GM10266 (cell line): Measurements from ENCODE around the gene TXNRD1.
"Not testable (repeated sequence)": the region's sequence is repeated elsewhere in the genome, so short reads cannot be mapped to it uniquely, and the experiment has no call there.

Experiments used
- DNase-seq: peaks from one replicate; pipeline ENCODE4 v3.0.0; 2012; ENCODE audit errors: extremely low spot score
- CTCF ChIP-seq: IDR thresholded peaks from 2 replicates; pipeline ENCODE4 v1.5.1; 2012; ENCODE audit warnings: mild to moderate bottlenecking, low read depth; ENCODE audit not compliant: control insufficient read depth, insufficient read depth; ENCODE audit errors: missing control alignments

The TXNRD1 gene

GRCh38 chr12:104213952-104214351, 1.6 kb upstream of the TXNRD1 start:
- no peak for TF ChIP-seq CTCF
- DNase-seq: no peak

GRCh38 chr12:104216521-104216924, 944 bp downstream of the TXNRD1 start:
- TF ChIP-seq CTCF: no peak
- DNase-seq: no peak

GRCh38 chr12:104218506-104218905, 2.9 kb downstream of the TXNRD1 start:
- not testable (repeated sequence) for DNase-seq

- DNase-seq: no peak
- TF ChIP-seq CTCF: no peak
These were observed 3.4 kb downstream of the TXNRD1 start for GRCh38 chr12:104218935-104219334.

GRCh38 chr12:104219361-104219892, 3.8 kb downstream of the TXNRD1 start:
- TF ChIP-seq CTCF: no peak
- no peak for DNase-seq

- no peak for DNase-seq
- no peak for TF ChIP-seq CTCF
These were observed 4.4 kb downstream of the TXNRD1 start for GRCh38 chr12:104219908-104220404.

GRCh38 chr12:104220931-104221330, 5.4 kb downstream of the TXNRD1 start:
- no peak for DNase-seq
- no peak for TF ChIP-seq CTCF

- no peak for TF ChIP-seq CTCF
- DNase-seq: no peak
These were observed 7.4 kb downstream of the TXNRD1 start for GRCh38 chr12:104222976-104223375.
